SK-N-SH treated with all-trans-retinoic acid at 6 μM for 48 hours (cell line): Measurements from ENCODE around the gene DDX23.

Source experiments
- ARNTL ChIP-seq: fragments of 450-650 bp; formaldehyde crosslinking; IDR thresholded peaks from 2 replicates; pipeline ENCODE4 v1.5.0; 2020; ENCODE audit warnings: low read depth, mild to moderate bottlenecking, moderate library complexity, borderline replicate concordance
- BACH2 ChIP-seq: fragments of 250-450 bp; sonication (Bioruptor Pico); IDR thresholded peaks from 2 replicates; pipeline ENCODE4 v1.9.0; 2021; ENCODE audit warnings: mild to moderate bottlenecking, borderline replicate concordance
- CREB5 ChIP-seq: fragments of 250-450 bp; sonication (Bioruptor Pico); IDR thresholded peaks from 2 replicates; pipeline ENCODE4 v1.5.1; 2020; ENCODE audit warnings: low read depth, mild to moderate bottlenecking, moderate library complexity
- CSDC2 ChIP-seq: fragments of 250-450 bp; sonication (Bioruptor Pico); IDR thresholded peaks from 2 replicates; pipeline ENCODE4 v1.5.0; 2020; ENCODE audit warnings: mild to moderate bottlenecking, moderate library complexity
- GLIS3 ChIP-seq: fragments of 250-450 bp; sonication (Bioruptor Pico); IDR thresholded peaks from 2 replicates; pipeline ENCODE4 v1.5.0; 2020; ENCODE audit warnings: mild to moderate bottlenecking, moderate library complexity
- ISL1 ChIP-seq: fragments of 250-450 bp; sonication (Bioruptor Pico); IDR thresholded peaks from 2 replicates; pipeline ENCODE4 v2.1.2; 2022; ENCODE audit warnings: mild to moderate bottlenecking, moderate library complexity
- PATZ1 ChIP-seq: fragments of 250-450 bp; sonication (Bioruptor Pico); IDR thresholded peaks from 2 replicates; pipeline ENCODE4 v1.8.0; 2020; ENCODE audit warnings: mild to moderate bottlenecking, moderate library complexity, borderline replicate concordance
- RARB ChIP-seq: fragments of 250-450 bp; sonication (Bioruptor Pico); IDR thresholded peaks from 2 replicates; pipeline ENCODE4 v1.8.0; 2021; ENCODE audit warnings: mild to moderate bottlenecking, moderate library complexity
- TOX ChIP-seq: fragments of 250-450 bp; sonication (Bioruptor Pico); IDR thresholded peaks from 2 replicates; pipeline ENCODE4 v1.8.0; 2021; ENCODE audit warnings: mild to moderate bottlenecking, moderate library complexity, borderline replicate concordance
- TSHZ2 ChIP-seq: fragments of 250-450 bp; sonication (Bioruptor Pico); IDR thresholded peaks from 2 replicates; pipeline ENCODE4 v1.5.0; 2020; ENCODE audit warnings: mild to moderate bottlenecking, moderate library complexity
- ZNF565 ChIP-seq: fragments of 450-650 bp; formaldehyde crosslinking; conservative IDR thresholded peaks from 2 replicates; pipeline ENCODE4 v1.5.0; 2020; ENCODE audit warnings: low read depth, mild to moderate bottlenecking, moderate library complexity
- ZNF70 ChIP-seq: fragments of 450-650 bp; formaldehyde crosslinking; IDR thresholded peaks from 2 replicates; pipeline ENCODE4 v1.5.0; 2020; ENCODE audit warnings: mild to moderate bottlenecking, moderate library complexity
- ZNF8 ChIP-seq: fragments of 450-650 bp; formaldehyde crosslinking; IDR thresholded peaks from 2 replicates; pipeline ENCODE4 v1.5.0; 2020; ENCODE audit warnings: mild to moderate bottlenecking, moderate library complexity

- TF ChIP-seq ARNTL (no peak), GLIS3 (CRISPR knock-in tag) (no peak), TSHZ2 (CRISPR knock-in tag) (no peak), ZNF8 (CRISPR knock-in tag) (no peak), CSDC2 (CRISPR knock-in tag) (no peak), BACH2 (CRISPR knock-in tag) (no peak), TOX (no peak), PATZ1 (CRISPR knock-in tag) (no peak), ZNF565 (CRISPR knock-in tag) (no peak), ISL1 (no peak), ZNF70 (no peak), CREB5 (CRISPR knock-in tag) (no peak), RARB (CRISPR knock-in tag) (no peak)
Observed at GRCh38 chr12:48800457-48800856, 51.5 kb downstream of the DDX23 start.
